Calu3 (cell line): Measurements from ENCODE around the gene ZCCHC12. TPM values are rescaled to one million over a fixed set of nuclear protein-coding genes. Genes with fewer than 3 reads are reported as not detected.

Experiments
- BruUV-seq: library from RNA; stranded (reverse); fragments of 400-500 nt; replicated peaks from 2 replicates; lab custom pipeline; 2021; lab: Mats Ljungman, UMichigan
- CTCF ChIA-PET: fragments of 300-600 bp; sonication (Branson Sonifier 250); formaldehyde crosslinking; loops from one replicate; lab custom pipeline; 2022; ENCODE audit warnings: antibody characterized with exemption; lab: Charles Lee
- DNase-seq: peaks from one replicate; pipeline ENCODE4 v3.0.0; 2022
- H3K27ac Mint-ChIP-seq: one replicate; pipeline ENCODE4 v1.8.0; 2022; ENCODE audit warnings: mixed read lengths; ENCODE audit not compliant: unreplicated experiment
- H3K27me3 Mint-ChIP-seq: one replicate; pipeline ENCODE4 v1.8.0; 2022; ENCODE audit warnings: mixed read lengths; ENCODE audit not compliant: unreplicated experiment
- H3K36me3 Mint-ChIP-seq: one replicate; pipeline ENCODE4 v1.8.0; 2022; ENCODE audit warnings: mild to moderate bottlenecking, moderate library complexity, mixed read lengths; ENCODE audit not compliant: insufficient read depth, unreplicated experiment
- H3K4me1 Mint-ChIP-seq: one replicate; pipeline ENCODE4 v1.8.0; 2022; ENCODE audit warnings: mild to moderate bottlenecking, low read depth, mixed read lengths; ENCODE audit not compliant: unreplicated experiment
- H3K4me3 Mint-ChIP-seq: one replicate; pipeline ENCODE4 v1.8.0; 2022; ENCODE audit warnings: mild to moderate bottlenecking, low read depth, moderate library complexity, mixed read lengths; ENCODE audit not compliant: unreplicated experiment
- H3K9me3 Mint-ChIP-seq: one replicate; pipeline ENCODE4 v1.8.0; 2022; ENCODE audit warnings: low read depth, mixed read lengths; ENCODE audit not compliant: unreplicated experiment
- intact Hi-C: fragments of 100-400 bp; cut with micrococcal nuclease; formaldehyde crosslinking; loops from one replicate; pipeline ENCODE4 v1.10.0; 2022; ENCODE audit not compliant: unreplicated experiment
- total RNA-seq: library from RNA; stranded (reverse); gene quantifications from 2 replicates; pipeline ENCODE4 v1.2.3, GENCODE V29; 2022
- TF ChIP-seq, protein P1 (sequence below): fragments of 200-600 bp; IDR thresholded peaks from one replicate; pipeline ENCODE4 v1.8.0; 2022; ENCODE audit warnings: antibody characterized with exemption; ENCODE audit not compliant: unreplicated experiment

Gene ZCCHC12
- total RNA-seq, 1 experiment from 2014 or later = not detected

- Mint-ChIP-seq H3K27ac (no peak overlapping the region), H3K27me3 (peaks cover 14% of the 10 kb centered on the region), H3K36me3 (no peaks in the 10 kb centered on the region), H3K9me3 (no peaks in the 10 kb centered on the region), H3K4me1 (no peaks in the 10 kb centered on the region), H3K4me3 (no peak overlapping the region)
- DNase-seq = no peak
- intact Hi-C loops = no loop called here
- BruUV-seq = no TSS peak
- TF ChIP-seq, protein P1, sequence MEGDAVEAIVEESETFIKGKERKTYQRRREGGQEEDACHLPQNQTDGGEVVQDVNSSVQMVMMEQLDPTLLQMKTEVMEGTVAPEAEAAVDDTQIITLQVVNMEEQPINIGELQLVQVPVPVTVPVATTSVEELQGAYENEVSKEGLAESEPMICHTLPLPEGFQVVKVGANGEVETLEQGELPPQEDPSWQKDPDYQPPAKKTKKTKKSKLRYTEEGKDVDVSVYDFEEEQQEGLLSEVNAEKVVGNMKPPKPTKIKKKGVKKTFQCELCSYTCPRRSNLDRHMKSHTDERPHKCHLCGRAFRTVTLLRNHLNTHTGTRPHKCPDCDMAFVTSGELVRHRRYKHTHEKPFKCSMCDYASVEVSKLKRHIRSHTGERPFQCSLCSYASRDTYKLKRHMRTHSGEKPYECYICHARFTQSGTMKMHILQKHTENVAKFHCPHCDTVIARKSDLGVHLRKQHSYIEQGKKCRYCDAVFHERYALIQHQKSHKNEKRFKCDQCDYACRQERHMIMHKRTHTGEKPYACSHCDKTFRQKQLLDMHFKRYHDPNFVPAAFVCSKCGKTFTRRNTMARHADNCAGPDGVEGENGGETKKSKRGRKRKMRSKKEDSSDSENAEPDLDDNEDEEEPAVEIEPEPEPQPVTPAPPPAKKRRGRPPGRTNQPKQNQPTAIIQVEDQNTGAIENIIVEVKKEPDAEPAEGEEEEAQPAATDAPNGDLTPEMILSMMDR = no peak
- CTCF ChIA-PET = no interaction called here
Observed at GRCh38 chrX:118862091-118862490, 38.5 kb downstream of the ZCCHC12 start.

- BruUV-seq = no TSS peak
- Mint-ChIP-seq H3K27ac (no peak overlapping the region), H3K4me1 (no peaks in the 10 kb centered on the region), H3K27me3 (peaks cover 18% of the 10 kb centered on the region), H3K36me3 (no peaks in the 10 kb centered on the region), H3K4me3 (no peak overlapping the region), H3K9me3 (no peaks in the 10 kb centered on the region)
- TF ChIP-seq, protein P1 = no peak
- CTCF ChIA-PET = no interaction called here
- intact Hi-C loops = no loop called here
- no peak for DNase-seq
Observed at GRCh38 chrX:118862979-118863378, 39.4 kb downstream of the ZCCHC12 start.

DNA sequence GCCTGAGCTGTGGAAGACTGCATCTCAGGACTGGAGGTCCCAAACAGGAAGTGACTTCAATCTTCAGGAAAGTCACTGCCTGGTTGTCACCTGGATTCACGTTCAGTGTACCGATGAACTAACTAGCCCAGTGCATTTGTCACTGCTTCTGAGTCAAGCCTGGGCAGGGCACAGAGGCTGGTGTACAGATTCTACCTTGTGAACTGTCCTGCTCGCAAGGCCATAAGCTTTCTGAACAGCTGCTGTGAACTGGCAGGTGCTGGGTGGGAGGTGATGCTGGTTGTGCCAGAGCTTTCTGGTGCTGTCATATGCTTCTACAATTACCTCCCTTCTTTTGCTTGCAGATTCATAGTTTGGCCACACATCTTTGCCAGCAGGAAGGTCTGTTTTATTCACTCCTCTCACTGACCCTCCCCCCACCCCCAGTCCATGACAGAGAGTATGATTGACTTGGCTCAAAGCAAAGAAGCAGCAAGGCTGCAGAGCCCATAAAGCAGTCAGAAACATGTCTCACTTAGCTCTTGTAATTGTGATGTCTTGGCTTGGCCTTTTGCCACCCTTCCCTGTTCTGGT lies 40.5 kb downstream of the ZCCHC12 start:
- Mint-ChIP-seq H3K27ac (no peak overlapping the region), H3K27me3 (peaks cover 18% of the 10 kb centered on the region), H3K9me3 (no peaks in the 10 kb centered on the region), H3K36me3 (no peaks in the 10 kb centered on the region), H3K4me1 (no peaks in the 10 kb centered on the region), H3K4me3 (no peak overlapping the region)
- TF ChIP-seq, protein P1 = no peak
- DNase-seq = no peak
- CTCF ChIA-PET = no interaction called here
- intact Hi-C loops = no loop called here
- BruUV-seq = no TSS peak

- Mint-ChIP-seq H3K27ac (no peak overlapping the region), H3K36me3 (no peaks in the 10 kb centered on the region), H3K4me1 (no peaks in the 10 kb centered on the region), H3K9me3 (no peaks in the 10 kb centered on the region), H3K4me3 (no peak overlapping the region), H3K27me3 (peaks cover 18% of the 10 kb centered on the region)
- TF ChIP-seq, protein P1 = no peak
- intact Hi-C loops = no loop called here
- BruUV-seq = no TSS peak
- CTCF ChIA-PET = no interaction called here
- no peak for DNase-seq
Observed at GRCh38 chrX:118865231-118865630, 41.6 kb downstream of the ZCCHC12 start.
